Erythroblast (primary cell): Measurements from ENCODE around the gene GREM2.

Experiments
- GATA1 ChIP-seq: IDR thresholded peaks from 2 replicates; pipeline ENCODE4 v1.6.1; 2011; ENCODE audit warnings: low read depth, mild to moderate bottlenecking, control low read depth, low read length, moderate library complexity
- POLR2A ChIP-seq: IDR thresholded peaks from 2 replicates; pipeline ENCODE4 v1.6.1; 2011; ENCODE audit warnings: mild to moderate bottlenecking, low read length

- no peak for TF ChIP-seq POLR2A
- no peak for TF ChIP-seq GATA1
Measured at GRCh38 chr1:240503558-240503957, 108.4 kb downstream of the GREM2 start.
